Breast epithelium (tissue), 4 donors: ENCODE data around the gene FXYD4. TPM values are rescaled to one million over a fixed set of nuclear protein-coding genes. Genes with fewer than 3 reads are reported as not detected.

Source experiments
- DNase-seq, 2 donors: peaks; one replicate each; pipeline ENCODE4 v3.0.0-alpha.2; 2019; ENCODE audit warnings: low spot score in 2 of 2
- H3K27ac ChIP-seq, 2 donors: fragments of 200-600 bp; sonication (generic) in 1 of 2; one replicate each; pipeline ENCODE4 v1.5.1; 2016 to 2019; ENCODE audit warnings: mild to moderate bottlenecking in 1 of 2
- H3K27me3 ChIP-seq, 2 donors: fragments of 200-600 bp; sonication (generic) in 1 of 2; one replicate each; pipeline versions ENCODE4 v1.5.1 to v1.6.0; 2017 to 2019; ENCODE audit warnings: control low read depth in 1 of 2, mild to moderate bottlenecking in 1 of 2
- H3K36me3 ChIP-seq: fragments of 200-600 bp; one replicate; pipeline ENCODE4 v1.5.1; 2019
- H3K4me1 ChIP-seq, 2 donors: fragments of 200-600 bp; sonication (generic); one replicate each; pipeline ENCODE4 v1.5.1; 2016 to 2019; ENCODE audit warnings: control low read depth in 1 of 2
- H3K4me3 ChIP-seq, 3 donors: fragments of 200-600 bp; sonication (generic); 1 replicate in 2 of 3; 2 replicates in 1 of 3; pipeline ENCODE4 v1.5.1; 2016 to 2019; ENCODE audit warnings: mild to moderate bottlenecking in 3 of 3, moderate library complexity in 2 of 3
- H3K9me3 ChIP-seq, 2 donors: fragments of 200-600 bp; sonication (generic) in 1 of 2; one replicate each; pipeline ENCODE4 v1.5.1; 2016 to 2019; ENCODE audit warnings: control low read depth in 1 of 2
- POLR2A ChIP-seq: fragments of 450-650 bp; IDR thresholded peaks from one replicate; pipeline ENCODE4 v1.6.1; 2016; ENCODE audit warnings: antibody characterized with exemption, mild to moderate bottlenecking, moderate library complexity
- POLR2AphosphoS5 ChIP-seq, 3 donors: sonication (generic); formaldehyde crosslinking; IDR thresholded peaks; one replicate each; pipeline ENCODE4 v1.6.1; 2017; ENCODE audit warnings: antibody characterized with exemption in 3 of 3
- intact Hi-C: fragments of 100-400 bp; cut with DNase I; formaldehyde crosslinking; loops from one replicate; pipeline ENCODE4 v1.15.1; 2023; ENCODE audit warnings: low total_unique reads
- total RNA-seq, 3 donors: library from RNA; depleted of rRNA; stranded (reverse); fragments of >200 nt; gene quantifications; one replicate each; pipeline ENCODE4 v1.1.0, GENCODE V29; 2016
- TF ChIP-seq, protein P1 (sequence below), 3 donors: fragments of 450-650 bp; IDR thresholded peaks; one replicate each; pipeline ENCODE4 v1.5.1; 2016 to 2017; ENCODE audit warnings: antibody characterized with exemption in 3 of 3, mild to moderate bottlenecking in 3 of 3, moderate library complexity in 3 of 3

FXYD4 gene
- total RNA-seq, 3 donors from 2014 or later: not detected

GRCh38 chr10:43408710-43409384 lies 37.4 kb downstream of the FXYD4 start, which contains the start of gene HNRNPF:
Gene HNRNPF, minus strand, starts transcription at chr10:43409186. Its CDS starts 21,302 bp downstream, at chr10:43387884.
- DNase-seq: peak; percentile 93 to 94
- Histone ChIP-seq H3K4me1 (peaks cover 0 to 8% of the 10 kb centered on the region in 2 donors), H3K36me3 (no peaks in the 10 kb centered on the region), H3K27me3 (no peaks in the 10 kb centered on the region), H3K9me3 (no peaks in the 10 kb centered on the region), H3K27ac (peak within 1 kb of the TSS; percentile 99 to 100), H3K4me3 (peak within 1 kb of the TSS; percentile 71 to 92 (median 82))
- peak; percentile 97 for TF ChIP-seq POLR2A
- peak; percentile 96 to 99 (median 97) for TF ChIP-seq POLR2AphosphoS5 (IDR thresholded peaks at IDR 0.05)
- TF ChIP-seq, protein P1, sequence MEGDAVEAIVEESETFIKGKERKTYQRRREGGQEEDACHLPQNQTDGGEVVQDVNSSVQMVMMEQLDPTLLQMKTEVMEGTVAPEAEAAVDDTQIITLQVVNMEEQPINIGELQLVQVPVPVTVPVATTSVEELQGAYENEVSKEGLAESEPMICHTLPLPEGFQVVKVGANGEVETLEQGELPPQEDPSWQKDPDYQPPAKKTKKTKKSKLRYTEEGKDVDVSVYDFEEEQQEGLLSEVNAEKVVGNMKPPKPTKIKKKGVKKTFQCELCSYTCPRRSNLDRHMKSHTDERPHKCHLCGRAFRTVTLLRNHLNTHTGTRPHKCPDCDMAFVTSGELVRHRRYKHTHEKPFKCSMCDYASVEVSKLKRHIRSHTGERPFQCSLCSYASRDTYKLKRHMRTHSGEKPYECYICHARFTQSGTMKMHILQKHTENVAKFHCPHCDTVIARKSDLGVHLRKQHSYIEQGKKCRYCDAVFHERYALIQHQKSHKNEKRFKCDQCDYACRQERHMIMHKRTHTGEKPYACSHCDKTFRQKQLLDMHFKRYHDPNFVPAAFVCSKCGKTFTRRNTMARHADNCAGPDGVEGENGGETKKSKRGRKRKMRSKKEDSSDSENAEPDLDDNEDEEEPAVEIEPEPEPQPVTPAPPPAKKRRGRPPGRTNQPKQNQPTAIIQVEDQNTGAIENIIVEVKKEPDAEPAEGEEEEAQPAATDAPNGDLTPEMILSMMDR (IDR thresholded peaks at IDR 0.05): no peak
- intact Hi-C loops: no loop called here

DNA sequence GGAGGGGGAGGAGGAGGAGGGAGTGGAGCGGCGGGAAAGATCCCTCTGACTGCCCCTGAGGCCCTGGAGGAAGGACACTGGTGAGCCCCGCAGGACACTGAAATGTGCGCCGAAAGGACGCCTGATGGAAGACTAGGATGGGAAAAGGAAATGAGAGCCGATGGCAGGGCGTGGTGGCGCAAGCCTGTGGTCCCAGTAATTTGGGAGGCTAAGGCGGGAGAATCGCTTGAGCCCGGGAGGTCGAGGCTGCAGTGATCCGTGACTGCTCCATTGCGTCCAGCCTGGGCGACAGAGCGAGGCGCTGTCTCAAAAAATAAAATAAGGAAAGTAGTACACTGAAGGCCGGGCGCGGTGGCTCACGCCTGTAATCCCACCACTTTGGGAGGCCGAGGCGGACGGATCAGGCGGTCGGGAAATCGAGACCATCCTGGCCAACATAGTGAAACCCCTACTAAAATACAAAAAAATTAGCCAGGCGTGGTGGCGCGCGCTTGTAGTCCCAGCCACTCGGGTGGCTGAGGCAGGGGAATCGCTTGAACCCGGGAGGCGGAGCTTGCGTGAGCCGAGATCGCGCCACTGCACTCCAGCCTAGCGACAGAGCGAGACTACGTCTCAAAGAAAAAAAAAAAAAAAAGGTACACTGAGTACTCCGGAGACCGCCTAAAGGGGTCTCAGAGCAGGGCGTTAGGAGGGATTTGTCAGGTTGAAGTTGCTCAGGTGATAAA lies 38.1 kb downstream of the FXYD4 start:
- intact Hi-C loops: no loop called here
- Histone ChIP-seq H3K27me3 (no peaks in the 10 kb centered on the region), H3K4me3 (peak overlapping the region; percentile 71 to 92 (median 82)), H3K27ac (peak overlapping the region; percentile 99 to 100), H3K4me1 (peaks cover 0 to 8% of the 10 kb centered on the region in 2 donors), H3K36me3 (no peaks in the 10 kb centered on the region), H3K9me3 (no peaks in the 10 kb centered on the region)
- DNase-seq: no peak
- no peak for TF ChIP-seq POLR2A
- TF ChIP-seq, protein P1 (IDR thresholded peaks at IDR 0.05): no peak
- no peak for TF ChIP-seq POLR2AphosphoS5 (IDR thresholded peaks at IDR 0.05)

DNA sequence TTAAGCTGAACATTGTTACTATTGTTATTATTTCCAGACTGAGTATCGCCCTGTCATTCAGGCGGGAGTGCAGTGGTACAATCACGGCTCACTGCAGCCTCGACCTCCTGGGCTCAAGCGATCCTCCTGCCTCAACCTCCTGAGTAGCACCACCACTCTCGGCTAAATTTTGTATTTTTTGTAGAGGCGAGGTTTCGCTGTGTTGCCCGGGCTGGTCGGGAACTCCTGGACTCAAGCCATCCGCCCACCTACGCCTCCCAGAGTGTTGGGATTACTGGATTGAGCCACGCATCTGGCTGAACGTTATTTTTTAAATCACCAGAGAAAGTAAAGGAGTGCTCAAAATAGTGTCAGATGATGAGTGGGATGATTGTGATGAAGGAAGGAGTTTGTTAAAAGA lies 38.9 kb downstream of the FXYD4 start:
- H3K9me3 ChIP-seq: no peaks in the 10 kb centered on the region
- TF ChIP-seq POLR2AphosphoS5 (IDR thresholded peaks at IDR 0.05) (no peak), POLR2A (no peak)
- TF ChIP-seq, protein P1 (IDR thresholded peaks at IDR 0.05): no peak
- H3K36me3 ChIP-seq: no peaks in the 10 kb centered on the region
- H3K4me3 ChIP-seq: peak overlapping the region in 2 of 3 donors; percentile 82 to 92
- intact Hi-C loops: no loop called here
- no peak for DNase-seq
- H3K27ac ChIP-seq: peak overlapping the region; percentile 19 to 100
- no peaks in the 10 kb centered on the region for H3K27me3 ChIP-seq
- H3K4me1 ChIP-seq: peaks cover 0 to 8% of the 10 kb centered on the region in 2 donors

DNA sequence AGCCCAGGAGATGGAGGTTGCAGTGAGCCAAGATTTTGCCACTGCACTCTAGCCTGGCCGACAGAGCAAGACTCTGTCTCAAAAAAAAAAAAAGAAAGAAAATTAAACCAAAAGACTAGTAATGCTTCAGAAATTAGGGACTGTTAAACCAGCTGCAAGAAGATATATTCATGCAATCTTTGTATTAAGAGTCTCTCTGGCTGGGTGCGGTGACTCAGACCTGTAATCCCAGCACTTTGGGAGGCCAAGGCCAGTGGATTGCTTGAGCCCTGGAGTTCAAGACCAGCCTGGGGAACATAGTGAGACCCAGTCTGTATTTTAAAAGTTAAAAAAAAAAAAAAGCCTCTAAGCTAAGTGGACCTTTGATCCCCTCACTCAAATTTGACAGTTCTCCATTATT lies 40.1 kb downstream of the FXYD4 start:
- H3K27ac ChIP-seq: no peak overlapping the region
- no peaks in the 10 kb centered on the region for H3K4me1 ChIP-seq
- no peak for DNase-seq
- no peaks in the 10 kb centered on the region for H3K27me3 ChIP-seq
- no peaks in the 10 kb centered on the region for H3K9me3 ChIP-seq
- H3K36me3 ChIP-seq: no peaks in the 10 kb centered on the region
- intact Hi-C loops: no loop called here
- TF ChIP-seq, protein P1 (IDR thresholded peaks at IDR 0.05): no peak
- TF ChIP-seq POLR2A: no peak
- no peak for TF ChIP-seq POLR2AphosphoS5 (IDR thresholded peaks at IDR 0.05)
- no peak overlapping the region for H3K4me3 ChIP-seq

DNA sequence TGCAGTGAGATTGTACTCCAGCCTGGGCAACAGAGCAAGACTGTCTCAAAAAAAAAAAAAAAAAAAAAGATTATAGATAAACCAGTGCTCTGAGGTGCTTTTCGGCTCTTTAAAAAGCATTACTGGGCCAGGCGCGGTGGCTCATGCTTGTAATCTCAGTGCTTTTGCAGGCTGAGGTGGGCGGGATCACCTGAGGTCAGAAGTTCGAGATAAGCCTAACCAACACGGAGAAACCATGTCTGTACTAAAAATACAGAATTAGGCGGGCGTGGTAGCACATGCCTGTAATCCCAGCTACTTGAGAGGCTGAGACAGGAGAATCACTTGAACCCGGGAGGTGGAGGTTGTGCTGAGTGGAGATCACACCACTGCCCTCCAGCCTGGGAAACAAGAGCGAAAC lies 44.1 kb downstream of the FXYD4 start:
- no peaks in the 10 kb centered on the region for H3K9me3 ChIP-seq
- no peaks in the 10 kb centered on the region for H3K36me3 ChIP-seq
- no peak overlapping the region for H3K4me3 ChIP-seq
- no peaks in the 10 kb centered on the region for H3K4me1 ChIP-seq
- H3K27me3 ChIP-seq: no peaks in the 10 kb centered on the region
- TF ChIP-seq POLR2A: no peak
- TF ChIP-seq, protein P1 (IDR thresholded peaks at IDR 0.05): no peak
- no peak for TF ChIP-seq POLR2AphosphoS5 (IDR thresholded peaks at IDR 0.05)
- H3K27ac ChIP-seq: no peak overlapping the region
- DNase-seq: no peak
- intact Hi-C loops: no loop called here
